GM21447 (cell line): ENCODE results near the gene MRPS27.

Experiments used
- ATAC-seq: cut with Tn5 transposase; IDR thresholded peaks from one replicate; pipeline ENCODE4 v1.9.1; 2021; ENCODE audit not compliant: unreplicated experiment

Gene MRPS27

DNA sequence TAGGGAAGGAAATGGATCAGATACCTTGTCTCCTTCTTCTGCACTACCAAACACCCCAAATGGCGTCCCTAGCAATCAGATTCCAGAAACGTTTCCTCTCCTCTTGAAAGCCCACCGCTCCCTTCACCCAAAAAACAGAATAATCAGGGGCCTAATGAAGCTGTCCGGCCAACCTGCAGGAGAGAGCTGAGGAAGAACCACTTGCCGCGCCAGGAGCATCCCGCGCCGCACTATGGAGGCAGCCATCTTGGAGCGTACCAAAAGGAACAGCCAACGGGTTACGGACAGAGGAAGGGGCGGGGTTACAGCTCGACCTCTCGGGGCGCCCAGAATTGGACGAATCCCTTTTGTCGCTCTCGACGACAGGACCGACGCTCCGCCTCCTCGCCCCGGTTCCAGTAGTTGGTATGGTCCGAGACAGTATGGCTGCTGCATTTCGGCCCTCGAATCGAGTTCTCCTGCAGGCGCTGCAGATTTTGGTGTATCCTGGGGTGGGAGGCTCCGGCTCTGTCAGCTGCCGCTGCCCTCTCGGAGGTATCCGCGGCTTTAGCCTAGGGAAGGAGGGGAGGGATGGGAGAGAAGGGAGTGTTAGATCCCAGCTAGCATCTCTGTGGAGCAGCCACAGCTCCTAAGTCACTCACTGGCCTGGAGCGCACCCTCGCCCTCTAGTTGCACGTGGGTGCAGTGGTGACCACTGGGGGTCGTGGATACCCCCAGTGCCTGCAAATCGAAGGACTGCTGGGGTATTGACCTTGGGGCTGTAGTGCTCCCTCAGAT is at the start of gene MRPS27, which contains the start of gene PTCD2:
Gene MRPS27, minus strand, starts transcription at position 265 of the 777 bp plus-strand sequence. Its CDS starts 19 bp downstream, at position 246.
Gene PTCD2, plus strand, starts transcription at position 398 of the 777 bp plus-strand sequence. Its CDS starts 10 bp downstream, at position 408.
- ATAC-seq = peak; percentile 99

- no peak for ATAC-seq
Measured at GRCh38 chr5:72369711-72370110, 49.7 kb upstream of the MRPS27 start.

GRCh38 chr5:72369301-72369700 is 49.3 kb upstream of the MRPS27 start:
- ATAC-seq = no peak

DNA sequence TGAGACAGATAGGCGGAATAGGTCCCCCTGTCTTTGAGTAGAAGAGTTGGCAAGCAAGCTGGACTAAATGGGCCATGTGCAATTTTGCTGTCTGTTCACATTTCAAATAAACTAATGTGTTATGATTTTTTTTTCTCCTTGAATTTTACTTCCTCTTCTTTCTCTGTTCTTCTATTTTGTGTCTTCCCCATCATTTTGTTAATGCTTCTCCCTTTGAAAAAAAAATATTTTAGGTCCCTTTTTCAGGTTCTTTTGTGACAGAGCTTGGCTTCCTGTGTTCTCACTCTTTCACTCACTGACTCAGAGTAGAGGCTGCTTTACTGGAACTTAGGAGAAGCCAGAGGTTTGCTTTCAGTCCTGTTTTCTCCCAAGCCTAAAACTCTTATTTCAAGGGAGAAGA is 48.2 kb upstream of the MRPS27 start:
- no peak for ATAC-seq

DNA sequence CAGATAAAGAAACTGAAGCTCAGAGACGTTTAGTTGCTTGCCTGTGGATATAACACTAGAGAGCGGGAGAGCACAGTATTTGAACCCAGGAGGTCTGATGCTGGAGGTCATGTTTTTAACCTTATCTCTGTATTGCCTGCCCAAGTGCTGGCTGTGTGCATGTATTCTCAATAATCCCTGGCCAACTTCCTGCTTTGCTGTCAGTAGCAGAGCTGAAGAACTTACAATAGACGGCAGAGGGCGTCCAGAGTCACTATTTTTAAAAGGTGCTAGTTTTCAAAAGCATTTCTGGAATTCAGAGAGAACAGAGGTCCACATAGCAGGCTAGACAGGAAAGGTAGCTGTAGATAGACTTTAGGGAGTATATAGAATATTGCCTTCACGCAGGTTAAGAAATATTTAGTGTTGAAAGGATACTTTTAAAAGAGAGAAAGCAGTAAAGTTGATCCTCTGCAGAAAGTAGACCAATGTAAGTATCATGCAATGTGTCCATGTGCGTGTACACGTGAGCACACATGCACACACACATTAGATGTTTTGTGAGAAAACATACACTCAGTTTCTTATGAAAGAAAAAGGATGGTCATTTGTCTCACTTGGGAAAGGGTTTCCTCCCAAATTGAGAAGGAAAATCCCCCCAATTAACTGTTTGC is 46.4 kb upstream of the MRPS27 start:
- ATAC-seq = peak; percentile 72

- ATAC-seq = no peak
Measured at GRCh38 chr5:72364951-72365350, 44.9 kb upstream of the MRPS27 start.

DNA sequence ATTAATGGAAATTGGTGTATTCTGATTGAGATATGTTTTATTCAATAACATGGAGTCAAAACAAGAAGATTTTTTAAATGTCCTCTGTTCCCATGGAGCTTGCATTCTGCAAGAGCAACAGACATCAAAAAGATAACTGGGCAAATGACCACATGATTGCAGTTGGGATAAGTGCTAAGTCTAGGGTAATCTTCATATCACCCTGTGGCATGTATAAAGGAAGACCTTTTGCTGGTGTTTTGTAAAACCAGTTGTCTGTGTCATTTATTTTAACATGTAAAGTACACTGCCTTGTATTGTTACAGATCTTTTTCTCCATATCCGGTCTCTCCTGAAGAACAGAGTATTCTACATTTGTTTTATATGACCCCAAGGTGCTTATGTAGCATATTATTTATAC is 44.1 kb upstream of the MRPS27 start:
- no peak for ATAC-seq

- no peak for ATAC-seq
Measured at GRCh38 chr5:72363166-72363802, 43.2 kb upstream of the MRPS27 start.

- no peak for ATAC-seq
Measured at GRCh38 chr5:72359886-72360285, 39.8 kb upstream of the MRPS27 start.

GRCh38 chr5:72358925-72359324 is 38.9 kb upstream of the MRPS27 start:
- no peak for ATAC-seq

GRCh38 chr5:72356361-72356760 is 36.3 kb upstream of the MRPS27 start:
- ATAC-seq = no peak

GRCh38 chr5:72355706-72356299 is 35.8 kb upstream of the MRPS27 start:
- no peak for ATAC-seq

DNA sequence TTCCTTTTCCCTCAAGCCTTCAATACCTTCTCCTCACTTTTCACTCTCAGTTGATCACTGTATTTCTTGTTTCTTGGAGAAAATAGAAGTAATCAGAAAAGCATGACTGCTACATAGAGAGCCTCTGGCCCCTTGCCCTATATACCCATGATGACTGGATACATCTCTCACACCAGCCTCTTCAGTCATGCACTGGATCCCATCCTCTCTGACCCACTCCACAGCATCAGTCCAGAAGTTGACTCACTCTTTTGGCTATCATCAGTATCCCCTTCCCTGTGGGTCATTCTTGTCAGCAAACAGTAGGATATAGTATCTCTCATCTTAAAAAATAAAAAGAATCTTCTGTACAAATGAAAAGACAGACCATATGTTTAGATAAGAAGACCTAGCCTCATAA is 33.0 kb upstream of the MRPS27 start:
- no peak for ATAC-seq

DNA sequence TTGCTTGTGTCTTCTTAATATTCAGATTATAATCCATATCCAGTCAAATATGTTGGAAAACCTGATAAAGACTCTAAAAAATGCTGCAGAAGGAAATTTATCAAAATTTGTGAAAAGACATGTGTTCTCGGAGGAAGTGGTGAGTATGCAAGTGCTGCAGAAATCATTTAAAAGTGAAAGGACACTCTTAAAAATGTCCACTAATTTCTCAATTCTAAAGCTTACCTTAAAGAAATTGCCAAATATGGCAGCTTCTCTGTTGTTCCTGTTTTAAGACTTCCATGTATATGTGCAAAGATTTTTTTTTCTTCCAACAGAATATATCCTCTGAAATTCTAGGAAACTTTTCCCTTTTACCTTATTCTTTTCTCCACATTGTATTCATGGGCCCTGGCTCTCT is 32.6 kb upstream of the MRPS27 start:
- no peak for ATAC-seq

DNA sequence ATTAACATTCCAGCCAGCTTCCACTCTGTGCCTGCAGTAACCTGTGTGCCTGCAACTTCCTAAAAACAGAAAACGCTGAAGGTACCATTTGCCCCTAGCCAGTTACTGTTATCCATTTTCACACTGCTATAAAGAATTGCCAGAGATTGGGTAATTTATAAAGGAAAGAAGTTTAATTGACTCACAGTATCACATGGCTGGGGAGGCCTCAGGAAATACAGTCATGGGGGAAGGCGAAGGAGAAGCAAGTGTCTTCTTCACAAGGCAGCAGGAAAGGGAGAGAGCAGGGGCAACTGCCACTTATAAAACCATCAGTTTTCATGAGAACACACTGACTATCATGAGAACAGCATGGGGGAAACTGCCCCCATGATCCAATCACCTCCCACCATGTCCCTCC is 31.3 kb upstream of the MRPS27 start:
- no peak for ATAC-seq

- ATAC-seq = no peak
Measured at GRCh38 chr5:72347801-72348308, 27.8 kb upstream of the MRPS27 start.

DNA sequence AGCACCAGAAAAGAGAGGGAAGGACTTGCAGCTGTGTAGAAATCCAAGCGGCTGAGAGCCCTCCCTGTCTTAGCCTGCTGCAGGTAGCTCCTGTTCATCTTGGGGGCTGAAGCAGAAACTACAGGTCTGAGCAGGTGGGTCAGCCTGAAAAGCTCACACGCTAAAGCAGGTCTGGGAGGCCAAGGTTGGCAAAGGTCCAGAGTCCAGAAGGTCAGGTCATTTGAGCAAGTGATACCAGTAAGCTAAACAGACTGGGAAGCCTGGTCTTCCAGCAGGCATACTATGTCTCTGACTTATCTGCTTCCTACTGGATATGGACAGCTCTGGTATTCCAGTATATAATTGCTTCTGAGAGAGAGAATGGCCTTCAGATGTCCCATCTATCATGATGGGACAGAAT is 26.4 kb upstream of the MRPS27 start:
- ATAC-seq = no peak

DNA sequence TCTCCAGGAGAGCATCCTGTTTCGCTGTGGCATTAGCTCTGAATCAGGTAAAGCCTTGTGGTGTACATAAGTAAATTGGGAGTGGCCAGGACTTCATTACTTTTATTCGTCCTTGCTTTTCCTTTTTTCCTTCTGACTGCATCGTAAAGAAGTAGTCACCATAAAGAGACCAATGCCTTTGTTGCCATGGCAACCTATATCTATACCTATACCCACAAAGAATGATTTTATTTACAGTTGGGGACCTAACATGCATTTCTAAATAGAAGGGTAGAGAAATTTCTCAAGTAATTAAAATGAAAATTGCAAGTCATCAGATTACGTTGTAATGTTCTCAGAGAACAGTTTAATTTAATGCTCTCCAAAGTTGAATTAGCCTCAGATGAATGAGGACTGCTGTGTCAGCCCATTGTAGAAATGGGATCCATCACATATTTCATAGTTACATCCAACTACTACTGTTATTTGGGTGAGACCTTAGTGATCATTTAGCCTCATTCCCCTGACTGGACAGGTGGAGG is 18.7 kb upstream of the MRPS27 start:
- ATAC-seq = no peak

DNA sequence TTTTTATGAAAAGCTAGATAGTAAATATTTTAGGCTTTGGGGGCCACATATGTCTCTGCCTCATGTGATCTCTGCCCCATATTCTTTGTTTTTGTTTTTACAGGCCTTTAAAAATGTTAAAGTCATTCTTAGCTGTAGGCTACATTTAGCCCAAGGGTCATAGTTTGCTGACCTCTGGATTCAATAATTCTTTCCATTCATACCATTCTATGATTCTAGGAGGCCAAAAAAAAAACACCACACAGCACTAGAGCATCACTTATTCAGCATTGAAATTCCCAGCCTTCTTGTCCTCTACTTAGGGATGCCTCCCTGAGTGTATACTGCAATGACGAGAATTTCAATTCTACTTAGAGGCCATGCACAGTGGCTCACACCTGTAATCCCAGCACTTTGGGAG is 17.1 kb upstream of the MRPS27 start:
- no peak for ATAC-seq

- ATAC-seq = no peak
Measured at GRCh38 chr5:72330712-72331111, 10.7 kb upstream of the MRPS27 start.

GRCh38 chr5:72328172-72328571 is 8.1 kb upstream of the MRPS27 start:
- ATAC-seq = no peak
